PC-9 (cell line): ENCODE data around the gene ADARB2. TPM values are rescaled to one million over a fixed set of nuclear protein-coding genes. Genes with fewer than 3 reads are reported as not detected.

Experiments
- BruUV-seq: library from RNA; stranded (reverse); fragments of 400-500 nt; replicated peaks from 2 replicates; lab custom pipeline; 2021; lab: Mats Ljungman, UMichigan
- CTCF ChIA-PET: fragments of 300-600 bp; sonication (Branson Sonifier 250); formaldehyde crosslinking; loops from one replicate; lab custom pipeline; 2022; ENCODE audit warnings: antibody characterized with exemption; lab: Charles Lee
- POLR2A ChIA-PET: fragments of 300-600 bp; sonication (Branson Sonifier 250); formaldehyde crosslinking; loops from one replicate; lab custom pipeline; 2022; ENCODE audit warnings: antibody characterized with exemption; ENCODE audit not compliant: unreplicated experiment; lab: Charles Lee
- DNase-seq, 2 experiments: peaks; one replicate each; pipeline versions ENCODE4 v3.0.0 to v3.0.0-alpha.2; 2015 to 2022; ENCODE audit warnings: mixed read lengths in 1 of 2
- H2AFZ ChIP-seq: fragments of 200-600 bp; sonication (generic); 2 replicates; pipeline ENCODE4 v1.8.1; 2017; ENCODE audit warnings: antibody characterized with exemption
- H3F3A ChIP-seq: fragments of 200-600 bp; sonication (generic); 2 replicates; pipeline ENCODE4 v1.8.1; 2017; ENCODE audit warnings: antibody characterized with exemption, mild to moderate bottlenecking, low read depth; ENCODE audit not compliant: insufficient read depth
- H3K27ac ChIP-seq: fragments of 200-600 bp; sonication (generic); 2 replicates; pipeline ENCODE4 v1.6.1; 2016; ENCODE audit warnings: mixed run types
- H3K27me3 ChIP-seq: fragments of 200-600 bp; sonication (generic); 2 replicates; pipeline ENCODE4 v1.6.1; 2016; ENCODE audit warnings: low read depth, mixed run types; ENCODE audit not compliant: insufficient read depth
- H3K36me3 ChIP-seq: fragments of 200-600 bp; sonication (generic); 2 replicates; pipeline ENCODE4 v1.6.1; 2016; ENCODE audit warnings: low read depth, mixed run types
- H3K4me1 ChIP-seq: fragments of 200-600 bp; sonication (generic); replicated peaks from 2 replicates; pipeline ENCODE4 v1.6.1; 2016; ENCODE audit warnings: mixed run types; ENCODE audit not compliant: insufficient read depth
- H3K4me2 ChIP-seq: fragments of 200-600 bp; sonication (generic); 2 replicates; pipeline ENCODE4 v1.6.1; 2017; ENCODE audit warnings: mixed run types
- H3K4me3 ChIP-seq: fragments of 200-600 bp; sonication (generic); 2 replicates; pipeline ENCODE4 v1.6.1; 2016; ENCODE audit warnings: mixed run types
- H3K79me2 ChIP-seq: fragments of 200-600 bp; sonication (generic); 2 replicates; pipeline ENCODE4 v1.6.1; 2017; ENCODE audit warnings: low read depth, mixed run types
- H3K9me2 ChIP-seq: fragments of 200-600 bp; sonication (generic); 2 replicates; pipeline ENCODE4 v1.8.1; 2017; ENCODE audit warnings: mild to moderate bottlenecking; ENCODE audit not compliant: insufficient read depth
- H3K9me3 ChIP-seq: fragments of 200-600 bp; sonication (generic); 2 replicates; pipeline ENCODE4 v1.8.1; 2016; ENCODE audit warnings: low read depth; ENCODE audit not compliant: insufficient read depth
- H4K20me1 ChIP-seq: fragments of 200-600 bp; sonication (generic); 2 replicates; pipeline ENCODE4 v1.8.1; 2017; ENCODE audit not compliant: insufficient read depth
- EZH2 ChIP-seq: fragments of 200-600 bp; sonication (generic); IDR thresholded peaks from 2 replicates; pipeline ENCODE4 v1.8.0; 2017; ENCODE audit warnings: antibody characterized with exemption, low read depth
- intact Hi-C: fragments of 100-400 bp; cut with micrococcal nuclease; formaldehyde crosslinking; loops from one replicate; pipeline ENCODE4 v1.10.0; 2022; ENCODE audit not compliant: unreplicated experiment
- total RNA-seq: library from RNA; stranded (reverse); gene quantifications from 2 replicates; pipeline ENCODE4 v1.2.3, GENCODE V29; 2021
- TF ChIP-seq, protein P1 (sequence below): fragments of 200-600 bp; sonication (generic); conservative IDR thresholded peaks from 2 replicates; pipeline ENCODE4 v1.6.1; 2017; ENCODE audit warnings: mixed run types, antibody characterized with exemption, mild to moderate bottlenecking, moderate library complexity

The ADARB2 gene
- total RNA-seq, 1 experiment from 2014 or later = not detected

DNA sequence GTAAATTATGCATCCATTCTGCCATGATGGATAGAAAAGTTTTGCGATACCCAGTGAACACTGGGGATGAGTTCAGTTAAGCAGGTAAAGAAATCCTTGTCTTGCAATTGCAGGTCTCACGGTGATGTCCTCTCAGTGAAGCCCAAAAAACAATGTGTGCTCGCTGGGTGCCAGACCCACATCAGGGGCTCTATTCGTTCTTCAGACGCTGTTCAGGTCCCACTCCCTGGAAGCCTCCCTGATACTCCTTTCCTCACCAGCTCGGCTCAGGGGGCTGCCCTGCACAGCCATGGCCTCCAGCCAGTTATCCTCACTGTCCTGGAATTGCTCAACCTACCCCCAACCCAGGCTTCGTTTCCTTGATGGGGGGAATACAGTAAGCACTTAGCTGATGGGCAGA, 323.5 kb downstream of the ADARB2 start:
- TF ChIP-seq, protein P1, sequence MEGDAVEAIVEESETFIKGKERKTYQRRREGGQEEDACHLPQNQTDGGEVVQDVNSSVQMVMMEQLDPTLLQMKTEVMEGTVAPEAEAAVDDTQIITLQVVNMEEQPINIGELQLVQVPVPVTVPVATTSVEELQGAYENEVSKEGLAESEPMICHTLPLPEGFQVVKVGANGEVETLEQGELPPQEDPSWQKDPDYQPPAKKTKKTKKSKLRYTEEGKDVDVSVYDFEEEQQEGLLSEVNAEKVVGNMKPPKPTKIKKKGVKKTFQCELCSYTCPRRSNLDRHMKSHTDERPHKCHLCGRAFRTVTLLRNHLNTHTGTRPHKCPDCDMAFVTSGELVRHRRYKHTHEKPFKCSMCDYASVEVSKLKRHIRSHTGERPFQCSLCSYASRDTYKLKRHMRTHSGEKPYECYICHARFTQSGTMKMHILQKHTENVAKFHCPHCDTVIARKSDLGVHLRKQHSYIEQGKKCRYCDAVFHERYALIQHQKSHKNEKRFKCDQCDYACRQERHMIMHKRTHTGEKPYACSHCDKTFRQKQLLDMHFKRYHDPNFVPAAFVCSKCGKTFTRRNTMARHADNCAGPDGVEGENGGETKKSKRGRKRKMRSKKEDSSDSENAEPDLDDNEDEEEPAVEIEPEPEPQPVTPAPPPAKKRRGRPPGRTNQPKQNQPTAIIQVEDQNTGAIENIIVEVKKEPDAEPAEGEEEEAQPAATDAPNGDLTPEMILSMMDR = no peak
- Histone ChIP-seq H3K9me3 (no peaks in the 10 kb centered on the region), H3K4me1 (no peaks in the 10 kb centered on the region), H4K20me1 (no peaks in the 10 kb centered on the region), H3F3A (no peaks in the 10 kb centered on the region), H3K27me3 (peaks cover 70% of the 10 kb centered on the region), H3K79me2 (no peaks in the 10 kb centered on the region), H3K9me2 (no peaks in the 10 kb centered on the region), H3K4me2 (no peak overlapping the region), H3K36me3 (no peaks in the 10 kb centered on the region), H3K4me3 (no peak overlapping the region), H2AFZ (no peak overlapping the region), H3K27ac (no peak overlapping the region)
- no peak for DNase-seq
- ChIA-PET POLR2A (no interaction called here), CTCF (no interaction called here)
- BruUV-seq = no TSS peak
- intact Hi-C loops = no loop called here

DNA sequence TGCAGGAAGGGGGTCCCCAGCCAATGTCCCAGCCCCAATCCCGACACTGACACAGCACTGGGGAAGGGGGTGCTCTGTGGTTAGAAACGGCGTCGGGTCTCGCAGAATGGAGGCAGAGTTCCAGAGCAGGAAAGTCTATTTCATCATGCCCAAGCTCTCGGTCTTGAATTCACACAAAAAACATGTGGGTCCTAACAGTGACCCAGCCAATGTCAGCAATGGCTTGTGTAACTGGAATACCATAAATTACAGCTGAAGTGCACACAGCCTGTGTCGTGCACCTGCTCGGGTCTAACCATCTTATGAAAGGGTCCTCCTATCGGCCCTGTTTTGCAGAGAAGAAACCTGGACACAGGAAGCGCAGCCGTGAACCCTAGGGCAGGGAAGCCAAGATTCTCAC, 324.1 kb downstream of the ADARB2 start:
- intact Hi-C loops = no loop called here
- Histone ChIP-seq H3K4me2 (no peak overlapping the region), H3K36me3 (no peaks in the 10 kb centered on the region), H3F3A (no peaks in the 10 kb centered on the region), H3K79me2 (no peaks in the 10 kb centered on the region), H4K20me1 (no peaks in the 10 kb centered on the region), H3K4me3 (no peak overlapping the region), H3K4me1 (no peaks in the 10 kb centered on the region), H3K27ac (no peak overlapping the region), H3K9me2 (no peaks in the 10 kb centered on the region), H3K27me3 (peaks cover 70% of the 10 kb centered on the region), H2AFZ (no peak overlapping the region), H3K9me3 (no peaks in the 10 kb centered on the region)
- DNase-seq = no peak
- TF ChIP-seq, protein P1 = no peak
- no peak for TF ChIP-seq EZH2
- ChIA-PET CTCF (no interaction called here), POLR2A (no interaction called here)
- BruUV-seq = no TSS peak

- no TSS peak for BruUV-seq
- Histone ChIP-seq H2AFZ (no peak overlapping the region), H3K27ac (no peak overlapping the region), H3K27me3 (peaks cover 68% of the 10 kb centered on the region), H3K36me3 (no peaks in the 10 kb centered on the region), H4K20me1 (no peaks in the 10 kb centered on the region), H3K4me1 (no peaks in the 10 kb centered on the region), H3K9me3 (no peaks in the 10 kb centered on the region), H3K9me2 (no peaks in the 10 kb centered on the region), H3F3A (no peaks in the 10 kb centered on the region), H3K4me2 (no peak overlapping the region), H3K79me2 (no peaks in the 10 kb centered on the region), H3K4me3 (no peak overlapping the region)
- intact Hi-C loops = no loop called here
- ChIA-PET POLR2A (no interaction called here), CTCF (no interaction called here)
- TF ChIP-seq, protein P1 = no peak
- no peak for TF ChIP-seq EZH2
- no peak for DNase-seq
These were observed 324.7 kb downstream of the ADARB2 start for GRCh38 chr10:1412531-1413189.
